Mammary epithelial cell (primary cell): ENCODE results near the gene TCEANC.

ENCODE experiments used
- CTCF ChIP-seq, 2 donors: IDR thresholded peaks in 1 of 2; conservative IDR thresholded peaks in 1 of 2; 2 replicates each; pipeline ENCODE4 v1.5.1; 2011 to 2012; ENCODE audit warnings: inconsistent platforms in 2 of 2, low read length in 2 of 2, mild to moderate bottlenecking in 2 of 2, control low read depth in 1 of 2, low read depth in 1 of 2; ENCODE audit not compliant: insufficient read depth in 1 of 2; ENCODE audit errors: extremely low read depth in 1 of 2
- EZH2 ChIP-seq: IDR thresholded peaks from 2 replicates; pipeline ENCODE4 v1.6.1; 2012; ENCODE audit warnings: low read length, inconsistent platforms, borderline replicate concordance

- TF ChIP-seq CTCF (conservative IDR thresholded peaks at IDR 0.05 in 1 of 2, IDR thresholded peaks at IDR 0.05 in 1 of 2; ENCODE audit: extremely low read depth in 1 of 2, insufficient read depth in 1 of 2, low read depth in 1 of 2, low read length in 2 of 2): no peak
- no peak for TF ChIP-seq EZH2
Observed at GRCh38 chrX:13670197-13670596, 17.3 kb downstream of the TCEANC start.
